GM12878 (cell line): Measurements from ENCODE around the gene CIPC. TPM values are rescaled to one million over a fixed set of nuclear protein-coding genes. Genes with fewer than 3 reads are reported as not detected.
A peak's percentile ranks its signal among the peaks of the same experiment; 100 is the strongest.

Source experiments
- ATAC-seq: fragments of 200-7000 bp; cut with Tn5 transposase; 3 replicates; pipeline ENCODE4 v1.9.1; 2020; ENCODE audit warnings: mild to moderate bottlenecking, moderate library complexity
- BruUV-seq: library from RNA; stranded (reverse); fragments of 400-500 nt; replicated peaks from 2 replicates; lab custom pipeline; 2021; lab: Mats Ljungman, UMichigan
- CTCF ChIA-PET: fragments of 300-600 bp; sonication (Branson Sonifier 250); formaldehyde crosslinking; extraction: SDS; loops from one replicate; lab custom pipeline; 2021; ENCODE audit warnings: inconsistent platforms; lab: Yijun Ruan, JAX
- POLR2A ChIA-PET: fragments of 350-600 bp; formaldehyde crosslinking; extraction: SDS; loops from one replicate; lab custom pipeline; 2021; ENCODE audit warnings: inconsistent platforms; lab: Charles Lee
- RAD21 ChIA-PET: fragments of 300-600 bp; sonication (Branson Sonifier 250); formaldehyde crosslinking; loops from one replicate; lab custom pipeline; 2023; ENCODE audit warnings: antibody characterized with exemption; ENCODE audit not compliant: unreplicated experiment; lab: Charles Lee
- SMC1A ChIA-PET: fragments of 300-600 bp; sonication (Branson Sonifier 250); formaldehyde crosslinking; loops from one replicate; lab custom pipeline; 2023; ENCODE audit not compliant: unreplicated experiment, uncharacterized antibody; lab: Charles Lee
- DNase-seq: peaks from one replicate; pipeline ENCODE4 v3.0.0-alpha.2; 2011; ENCODE audit warnings: low read depth, low spot score
- FAIRE-seq: peaks from 3 replicates; lab custom pipeline; 2011; peaks lifted over from hg19 to GRCh38; lab: Jason Lieb, UNC
- H2AFZ ChIP-seq: 2 replicates; pipeline ENCODE4 v1.6.0; 2011; ENCODE audit warnings: low read depth, low read length, control low read depth; ENCODE audit not compliant: control insufficient read depth
- H3K27ac ChIP-seq: 2 replicates; pipeline ENCODE4 v1.5.1; 2011; ENCODE audit warnings: control low read depth; ENCODE audit not compliant: control insufficient read depth, insufficient read depth
- H3K27me3 ChIP-seq, 2 experiments: replicated peaks in 1 of 2; 2 replicates each; pipeline versions ENCODE4 v1.6.0 to v1.6.1; 2011; ENCODE audit warnings: low read length in 1 of 2; ENCODE audit not compliant: control insufficient read depth in 2 of 2, insufficient read depth in 2 of 2
- H3K36me3 ChIP-seq, 2 experiments: 2 replicates each; pipeline ENCODE4 v1.5.1; 2011; ENCODE audit warnings: low read length in 1 of 2; ENCODE audit not compliant: control insufficient read depth in 2 of 2, insufficient read depth in 2 of 2
- H3K4me1 ChIP-seq: 2 replicates; pipeline ENCODE4 v1.6.1; 2011; ENCODE audit warnings: mild to moderate bottlenecking, low read length, moderate library complexity, mixed read lengths; ENCODE audit not compliant: control insufficient read depth, insufficient read depth
- H3K4me2 ChIP-seq: 2 replicates; pipeline ENCODE4 v1.6.0; 2011; ENCODE audit warnings: control low read depth; ENCODE audit not compliant: control insufficient read depth, insufficient read depth
- H3K4me3 ChIP-seq: fragments of 200-600 bp; sonication (generic); 2 replicates; pipeline ENCODE4 v1.5.1; 2016
- H3K79me2 ChIP-seq: 2 replicates; pipeline ENCODE4 v1.6.0; 2011; ENCODE audit warnings: low read length; ENCODE audit not compliant: control insufficient read depth, insufficient read depth
- H3K9ac ChIP-seq: 2 replicates; pipeline ENCODE4 v1.8.0; 2011; ENCODE audit warnings: low read length, control low read depth, mixed read lengths; ENCODE audit not compliant: control insufficient read depth, insufficient read depth
- H3K9me3 ChIP-seq: replicated peaks from 3 replicates; pipeline ENCODE4 v1.5.1; 2011; ENCODE audit warnings: mild to moderate bottlenecking, low read length; ENCODE audit not compliant: control insufficient read depth, insufficient read depth
- H4K20me1 ChIP-seq: 2 replicates; pipeline ENCODE4 v1.6.0; 2011; ENCODE audit not compliant: control insufficient read depth, insufficient read depth
- BCL11A ChIP-seq: IDR thresholded peaks from 2 replicates; pipeline ENCODE4 v1.6.1; 2011; ENCODE audit warnings: low read depth, low read length
- BHLHE40 ChIP-seq, 2 experiments: fragments of 450-650 bp in 1 of 2; IDR thresholded peaks; 2 replicates each; pipeline ENCODE4 v1.6.1; 2011 to 2017; ENCODE audit warnings: low read depth in 2 of 2, borderline replicate concordance in 1 of 2, improper control_type of control experiment in 1 of 2, low read length in 1 of 2, mild to moderate bottlenecking in 1 of 2
- EED ChIP-seq: sonication (generic); IDR thresholded peaks from 2 replicates; pipeline ENCODE4 v1.6.1; 2016; ENCODE audit warnings: antibody characterized with exemption, low read depth
- HCFC1 ChIP-seq: fragments of 150-350 bp; IDR thresholded peaks from 2 replicates; pipeline ENCODE4 v1.6.1; 2014; ENCODE audit warnings: low read length
- LARP7 ChIP-seq: fragments of 450-650 bp; IDR thresholded peaks from 2 replicates; pipeline ENCODE4 v1.6.1; 2017; ENCODE audit warnings: mild to moderate bottlenecking
- MTA2 ChIP-seq: fragments of 450-650 bp; IDR thresholded peaks from 2 replicates; pipeline ENCODE4 v1.6.1; 2016; ENCODE audit warnings: low read depth, mild to moderate bottlenecking, moderate library complexity
- PAX5 ChIP-seq: IDR thresholded peaks from 2 replicates; pipeline ENCODE4 v1.6.1; 2011; ENCODE audit warnings: low read depth, low read length, borderline replicate concordance
- POLR2A ChIP-seq: IDR thresholded peaks from 2 replicates; pipeline ENCODE4 v1.6.1; 2011; ENCODE audit warnings: low read depth, mild to moderate bottlenecking, low read length
- RB1 ChIP-seq: fragments of 450-650 bp; formaldehyde crosslinking; IDR thresholded peaks from 2 replicates; pipeline ENCODE4 v1.6.1; 2017; ENCODE audit warnings: mild to moderate bottlenecking, borderline replicate concordance
- RELA ChIP-seq: fragments of 450-650 bp; IDR thresholded peaks from 2 replicates; pipeline ENCODE4 v1.8.0; 2014; ENCODE audit warnings: borderline replicate concordance; ENCODE audit not compliant: partially characterized antibody
- SMARCA5 ChIP-seq: fragments of 450-650 bp; IDR thresholded peaks from 2 replicates; pipeline ENCODE4 v1.6.1; 2017; ENCODE audit warnings: mild to moderate bottlenecking
- SUZ12 ChIP-seq: fragments of 200-600 bp; sonication (generic); IDR thresholded peaks from one replicate; pipeline ENCODE4 v1.6.1; 2018; ENCODE audit warnings: antibody characterized with exemption, mild to moderate bottlenecking; ENCODE audit not compliant: unreplicated experiment
- YY1 ChIP-seq: IDR thresholded peaks from 2 replicates; pipeline ENCODE4 v1.6.1; 2011; ENCODE audit warnings: low read depth, mild to moderate bottlenecking, low read length
- ZNF207 ChIP-seq: fragments of 450-650 bp; IDR thresholded peaks from 2 replicates; pipeline ENCODE4 v1.6.1; 2014; ENCODE audit warnings: antibody characterized with exemption, mild to moderate bottlenecking, borderline replicate concordance
- ZSCAN29 ChIP-seq: fragments of 450-650 bp; IDR thresholded peaks from 2 replicates; pipeline ENCODE4 v1.6.1; 2017; ENCODE audit warnings: mild to moderate bottlenecking, moderate library complexity
- WGBS: methylation state at CpG from one replicate; pipeline ENCODE4 v1.1.6; 2016; ENCODE audit warnings: low lambda C conversion rate; ENCODE audit not compliant: insufficient replicate concordance, insufficient coverage; ENCODE audit errors: missing lambda C conversion rate; 5-methylcytosine and 5-hydroxymethylcytosine counted together
- in situ Hi-C: fragments of 300-500 bp; cut with MboI; formaldehyde crosslinking; loops from 9 replicates; pipeline ENCODE4 v1.14.3; 2018; ENCODE audit warnings: mixed read lengths
- intact Hi-C: fragments of 100-400 bp; cut with micrococcal nuclease; formaldehyde crosslinking; loops from one replicate; pipeline ENCODE4 v1.14.2; 2022; ENCODE audit not compliant: unreplicated experiment
- polyA plus RNA-seq, 11 experiments: library from polyadenylated mRNA; depleted of rRNA in 4 of 11; unstranded in 6 of 11; stranded (reverse) in 5 of 11; fragments of >200 nt; fragmentation: Nextera tagmentation in 4 of 11; fragmentation: Illumina TruSeq in 1 of 11; extraction: Ambion mirVana in 4 of 11; extraction: Trizol in 1 of 11; gene quantifications; 1 replicate in 1 of 11; 2 replicates in 10 of 11; pipeline versions ENCODE4 v1.2.1 to v1.2.3, GENCODE V29; 2011 to 2016; ENCODE audit warnings: inconsistent platforms in 2 of 11, missing spikeins in 2 of 11, low read depth in 1 of 11
- total RNA-seq, 4 experiments: library from RNA; depleted of rRNA in 3 of 4; stranded (reverse); fragments of >200 nt in 3 of 4; fragmentation: Illumina TruSeq in 1 of 4; extraction: Trizol in 1 of 4; gene quantifications; 2 replicates each; pipeline versions ENCODE4 v1.2.1 to v1.2.3, GENCODE V29; 2013 to 2021
- TF ChIP-seq, protein P1 (sequence below): fragments of 450-650 bp; IDR thresholded peaks from 2 replicates; pipeline ENCODE4 v1.6.1; 2017; ENCODE audit warnings: mild to moderate bottlenecking, moderate library complexity
- TF ChIP-seq, protein P2 (sequence below), 3 experiments: IDR thresholded peaks in 2 of 3; conservative IDR thresholded peaks in 1 of 3; 2 replicates each; pipeline ENCODE4 v1.5.1; 2011; ENCODE audit warnings: low read depth in 3 of 3, low read length in 3 of 3, mild to moderate bottlenecking in 3 of 3, control low read depth in 2 of 3, moderate library complexity in 2 of 3, inconsistent platforms in 1 of 3, mixed read lengths in 1 of 3; ENCODE audit not compliant: control insufficient read depth in 2 of 3, insufficient read depth in 1 of 3; ENCODE audit errors: extremely low read depth in 1 of 3

The CIPC gene
- total and polyA plus RNA-seq, 10 of the 15 experiments (the other 5 are each of a cell fraction or from before 2014, with no cell fraction given): 5.6 to 29.5 (median 16.5) TPM

DNA sequence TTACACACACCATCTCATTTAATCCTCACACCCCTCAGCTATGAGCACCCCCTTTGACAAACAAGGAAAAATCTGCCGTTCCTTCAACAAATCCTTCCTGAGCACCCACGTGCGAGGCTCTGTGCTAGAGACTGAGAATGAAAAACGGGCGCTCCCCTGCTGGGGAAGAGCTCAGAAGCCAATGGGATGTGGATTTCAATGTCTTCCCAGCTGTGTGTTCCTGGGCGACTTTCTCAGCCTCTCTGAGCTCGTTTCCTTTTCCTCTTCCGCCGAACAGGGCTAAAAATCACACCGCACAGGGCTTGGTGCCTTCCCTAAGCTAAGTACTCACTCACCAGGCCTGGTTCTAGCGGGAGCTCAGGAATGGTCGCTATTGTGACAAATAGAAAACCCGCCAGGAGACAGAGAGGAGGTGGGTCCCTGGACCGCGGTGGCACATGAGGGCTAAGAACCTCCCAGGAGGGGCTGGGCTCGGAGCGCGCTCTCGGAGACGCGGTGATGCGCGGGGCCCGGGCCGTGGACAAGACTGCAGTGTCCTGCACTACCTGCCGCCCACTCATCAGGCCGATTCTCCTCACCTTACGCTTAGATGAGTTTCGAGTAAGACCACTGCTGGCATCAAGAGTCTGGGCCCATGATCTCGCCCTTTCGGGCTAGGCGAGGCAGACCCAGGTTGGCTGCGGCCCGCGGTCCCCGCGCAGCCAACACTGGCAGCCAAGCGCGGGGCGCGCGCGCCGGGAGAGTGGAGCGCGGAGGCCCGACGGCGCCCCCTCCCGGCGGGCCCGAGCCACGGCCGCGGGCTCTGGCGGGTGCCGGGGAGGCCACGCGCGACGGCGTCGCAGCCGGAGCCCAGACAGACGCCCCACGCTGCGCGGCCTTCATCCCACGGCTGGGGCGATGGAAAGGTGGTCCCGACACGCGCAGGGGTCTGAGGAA is 26.6 kb downstream of the CIPC start:
- in situ Hi-C loops: no loop called here
- ChIA-PET SMC1A (interaction anchor here (0.6 to 20.2 kb wide), 20 partner anchors 10 to 448 kb away, joined by 3 to 428 read pairs (median 7); partner anchors contain the start of gene CIPC), POLR2A (interaction anchor here (0.6 to 5.2 kb wide), 5 partner anchors 22 to 54 kb away, joined by 3 to 68 read pairs (median 4); partner anchors contain the start of gene CIPC), RAD21 (interaction anchor here (0.6 to 5.7 kb wide), 26 partner anchors 10 to 251 kb away, joined by 3 to 185 read pairs (median 8); partner anchors contain the start of gene CIPC), CTCF (interaction anchor here (0.7 to 21.2 kb wide), 30 partner anchors 8 to 418 kb away, joined by 3 to 445 read pairs (median 4); partner anchors contain the start of genes CIPC, GSTZ1 and POMT2)
- BruUV-seq: no TSS peak
- no peaks in the 10 kb centered on the region for H3K79me2 ChIP-seq
- FAIRE-seq (no peak), DNase-seq (no peak), ATAC-seq (peak; percentile 50)
- H4K20me1 ChIP-seq: no peaks in the 10 kb centered on the region
- H3K9me3 ChIP-seq: no peaks in the 10 kb centered on the region
- peaks cover 6 to 7% of the 10 kb centered on the region in 2 experiments; a peak in 2 of 4 replicates for H3K27me3 ChIP-seq
- H3K4me3 ChIP-seq: peak overlapping the region; percentile 48; the same call in 1 of the 2 replicates
- H3K9ac ChIP-seq: peak overlapping the region; percentile 62; the same call in 1 of the 2 replicates
- H3K4me2 ChIP-seq: peak overlapping the region; percentile 90
- intact Hi-C loops: no loop called here
- peak overlapping the region; percentile 4; the same call in 1 of the 2 replicates for H3K27ac ChIP-seq
- H2AFZ ChIP-seq: peak overlapping the region; percentile 79
- peaks cover 49% of the 10 kb centered on the region for H3K4me1 ChIP-seq
- no peaks in the 10 kb centered on the region for H3K36me3 ChIP-seq
- WGBS: 9% methylated on average over 59 of the region's 73 CpGs
- TF ChIP-seq ZNF207: no peak
- TF ChIP-seq PAX5: no peak
- no peak for TF ChIP-seq BCL11A
- TF ChIP-seq RELA: peak; percentile 32
- TF ChIP-seq SUZ12: no peak
- peak; percentile 89; the same call in 1 of the 2 replicates for TF ChIP-seq RB1
- TF ChIP-seq, protein P1, sequence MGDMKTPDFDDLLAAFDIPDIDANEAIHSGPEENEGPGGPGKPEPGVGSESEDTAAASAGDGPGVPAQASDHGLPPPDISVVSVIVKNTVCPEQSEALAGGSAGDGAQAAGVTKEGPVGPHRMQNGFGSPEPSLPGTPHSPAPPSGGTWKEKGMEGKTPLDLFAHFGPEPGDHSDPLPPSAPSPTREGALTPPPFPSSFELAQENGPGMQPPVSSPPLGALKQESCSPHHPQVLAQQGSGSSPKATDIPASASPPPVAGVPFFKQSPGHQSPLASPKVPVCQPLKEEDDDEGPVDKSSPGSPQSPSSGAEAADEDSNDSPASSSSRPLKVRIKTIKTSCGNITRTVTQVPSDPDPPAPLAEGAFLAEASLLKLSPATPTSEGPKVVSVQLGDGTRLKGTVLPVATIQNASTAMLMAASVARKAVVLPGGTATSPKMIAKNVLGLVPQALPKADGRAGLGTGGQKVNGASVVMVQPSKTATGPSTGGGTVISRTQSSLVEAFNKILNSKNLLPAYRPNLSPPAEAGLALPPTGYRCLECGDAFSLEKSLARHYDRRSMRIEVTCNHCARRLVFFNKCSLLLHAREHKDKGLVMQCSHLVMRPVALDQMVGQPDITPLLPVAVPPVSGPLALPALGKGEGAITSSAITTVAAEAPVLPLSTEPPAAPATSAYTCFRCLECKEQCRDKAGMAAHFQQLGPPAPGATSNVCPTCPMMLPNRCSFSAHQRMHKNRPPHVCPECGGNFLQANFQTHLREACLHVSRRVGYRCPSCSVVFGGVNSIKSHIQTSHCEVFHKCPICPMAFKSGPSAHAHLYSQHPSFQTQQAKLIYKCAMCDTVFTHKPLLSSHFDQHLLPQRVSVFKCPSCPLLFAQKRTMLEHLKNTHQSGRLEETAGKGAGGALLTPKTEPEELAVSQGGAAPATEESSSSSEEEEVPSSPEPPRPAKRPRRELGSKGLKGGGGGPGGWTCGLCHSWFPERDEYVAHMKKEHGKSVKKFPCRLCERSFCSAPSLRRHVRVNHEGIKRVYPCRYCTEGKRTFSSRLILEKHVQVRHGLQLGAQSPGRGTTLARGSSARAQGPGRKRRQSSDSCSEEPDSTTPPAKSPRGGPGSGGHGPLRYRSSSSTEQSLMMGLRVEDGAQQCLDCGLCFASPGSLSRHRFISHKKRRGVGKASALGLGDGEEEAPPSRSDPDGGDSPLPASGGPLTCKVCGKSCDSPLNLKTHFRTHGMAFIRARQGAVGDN: peak; percentile 58; the same call in 1 of the 2 replicates
- TF ChIP-seq SMARCA5: peak; percentile 95
- TF ChIP-seq BHLHE40 (IDR thresholded peaks at IDR 0.05; ENCODE audit: borderline replicate concordance in 1 of 2, low read depth in 2 of 2, low read length in 1 of 2): peak in 1 of 2 experiments; percentile 78; a peak in 1 of 4 replicates
- no peak for TF ChIP-seq MTA2
- peak; percentile 82; the same call in 1 of the 2 replicates for TF ChIP-seq LARP7
- TF ChIP-seq HCFC1: no peak
- no peak for TF ChIP-seq EED
- TF ChIP-seq, protein P2, sequence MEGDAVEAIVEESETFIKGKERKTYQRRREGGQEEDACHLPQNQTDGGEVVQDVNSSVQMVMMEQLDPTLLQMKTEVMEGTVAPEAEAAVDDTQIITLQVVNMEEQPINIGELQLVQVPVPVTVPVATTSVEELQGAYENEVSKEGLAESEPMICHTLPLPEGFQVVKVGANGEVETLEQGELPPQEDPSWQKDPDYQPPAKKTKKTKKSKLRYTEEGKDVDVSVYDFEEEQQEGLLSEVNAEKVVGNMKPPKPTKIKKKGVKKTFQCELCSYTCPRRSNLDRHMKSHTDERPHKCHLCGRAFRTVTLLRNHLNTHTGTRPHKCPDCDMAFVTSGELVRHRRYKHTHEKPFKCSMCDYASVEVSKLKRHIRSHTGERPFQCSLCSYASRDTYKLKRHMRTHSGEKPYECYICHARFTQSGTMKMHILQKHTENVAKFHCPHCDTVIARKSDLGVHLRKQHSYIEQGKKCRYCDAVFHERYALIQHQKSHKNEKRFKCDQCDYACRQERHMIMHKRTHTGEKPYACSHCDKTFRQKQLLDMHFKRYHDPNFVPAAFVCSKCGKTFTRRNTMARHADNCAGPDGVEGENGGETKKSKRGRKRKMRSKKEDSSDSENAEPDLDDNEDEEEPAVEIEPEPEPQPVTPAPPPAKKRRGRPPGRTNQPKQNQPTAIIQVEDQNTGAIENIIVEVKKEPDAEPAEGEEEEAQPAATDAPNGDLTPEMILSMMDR (IDR thresholded peaks at IDR 0.05 in 2 of 3, conservative IDR thresholded peaks at IDR 0.05 in 1 of 3; ENCODE audit: control insufficient read depth in 2 of 3, extremely low read depth in 1 of 3, insufficient read depth in 1 of 3, low read depth in 3 of 3, low read length in 3 of 3): peak; percentile 33 to 61 (median 52); a peak in 4 of 6 replicates
- TF ChIP-seq YY1: peak; percentile 58
- peak; percentile 45; the same call in 1 of the 2 replicates for TF ChIP-seq POLR2A
- peak; percentile 67; the same call in 1 of the 2 replicates for TF ChIP-seq ZSCAN29
